Liver (tissue), 9 donors: ENCODE data around the gene RACGAP1. TPM values are rescaled to one million over a fixed set of nuclear protein-coding genes. Genes with fewer than 3 reads are reported as not detected.
A peak's percentile ranks its signal among the peaks of the same experiment; 100 is the strongest.

Experiments
- DNase-seq: peaks from one replicate; pipeline ENCODE4 v3.0.0-alpha.2; 2017; ENCODE audit warnings: low spot score
- H3K27ac ChIP-seq, 2 donors: one replicate each; pipeline ENCODE4 v1.7.0; 2013; ENCODE audit warnings: inconsistent platforms in 2 of 2, low read length in 2 of 2, control low read depth in 1 of 2, low read depth in 1 of 2, mild to moderate bottlenecking in 1 of 2
- H3K27me3 ChIP-seq, 4 donors: one replicate each; pipeline versions ENCODE4 v1.6.1 to v1.7.0; 2013; ENCODE audit warnings: low read length in 3 of 4, inconsistent platforms in 1 of 4, mild to moderate bottlenecking in 1 of 4, moderate library complexity in 1 of 4; ENCODE audit not compliant: control insufficient read depth in 4 of 4, insufficient read depth in 4 of 4
- H3K36me3 ChIP-seq, 4 donors: one replicate each; pipeline versions ENCODE4 v1.6.1 to v1.7.0; 2013; ENCODE audit warnings: low read length in 3 of 4, mild to moderate bottlenecking in 3 of 4, low read depth in 1 of 4, moderate library complexity in 1 of 4; ENCODE audit not compliant: control insufficient read depth in 4 of 4, insufficient read depth in 3 of 4
- H3K4me1 ChIP-seq, 4 donors: one replicate each; pipeline versions ENCODE4 v1.6.1 to v1.7.0; 2013; ENCODE audit warnings: low read length in 3 of 4, mild to moderate bottlenecking in 3 of 4, moderate library complexity in 1 of 4; ENCODE audit not compliant: control insufficient read depth in 4 of 4, insufficient read depth in 4 of 4
- H3K4me3 ChIP-seq, 3 donors: one replicate each; pipeline versions ENCODE4 v1.6.1 to v1.7.0; 2013; ENCODE audit warnings: low read length in 3 of 3, control low read depth in 1 of 3, low read depth in 1 of 3, mild to moderate bottlenecking in 1 of 3
- H3K9ac ChIP-seq, 2 donors: one replicate each; pipeline ENCODE4 v1.7.0; 2013; ENCODE audit warnings: low read length in 2 of 2, mild to moderate bottlenecking in 2 of 2, moderate library complexity in 2 of 2, control low read depth in 1 of 2, low read depth in 1 of 2
- H3K9me3 ChIP-seq, 4 donors: one replicate each; pipeline versions ENCODE4 v1.6.1 to v1.7.0; 2013; ENCODE audit warnings: low read length in 3 of 4; ENCODE audit not compliant: control insufficient read depth in 4 of 4
- EGR1 ChIP-seq, 2 donors: IDR thresholded peaks; 2 replicates each; pipeline ENCODE4 v1.6.1; 2016 to 2018; ENCODE audit warnings: antibody characterized with exemption in 2 of 2, low read depth in 2 of 2
- FOXA1 ChIP-seq: IDR thresholded peaks from 2 replicates; pipeline ENCODE4 v1.6.1; 2016; ENCODE audit warnings: antibody characterized with exemption
- FOXA2 ChIP-seq: IDR thresholded peaks from 2 replicates; pipeline ENCODE4 v1.6.1; 2016; ENCODE audit warnings: antibody characterized with exemption
- GABPA ChIP-seq, 2 donors: IDR thresholded peaks in 1 of 2; conservative IDR thresholded peaks in 1 of 2; 2 replicates each; pipeline ENCODE4 v1.6.1; 2016; ENCODE audit warnings: antibody characterized with exemption in 2 of 2, mild to moderate bottlenecking in 1 of 2, moderate library complexity in 1 of 2
- HNF4A ChIP-seq, 2 donors: conservative IDR thresholded peaks; 2 replicates each; pipeline ENCODE4 v1.6.1; 2016; ENCODE audit warnings: antibody characterized with exemption in 2 of 2, mild to moderate bottlenecking in 2 of 2
- HNF4G ChIP-seq: IDR thresholded peaks from 2 replicates; pipeline ENCODE4 v1.6.1; 2016; ENCODE audit warnings: antibody characterized with exemption
- JUND ChIP-seq, 2 donors: IDR thresholded peaks; 2 replicates each; pipeline ENCODE4 v1.6.1; 2016; ENCODE audit warnings: antibody characterized with exemption in 2 of 2
- NR2F2 ChIP-seq: IDR thresholded peaks from 2 replicates; pipeline ENCODE4 v1.6.1; 2016; ENCODE audit warnings: antibody characterized with exemption
- RAD21 ChIP-seq, 2 donors: IDR thresholded peaks; 2 replicates each; pipeline ENCODE4 v1.6.1; 2016; ENCODE audit warnings: antibody characterized with exemption in 2 of 2, mild to moderate bottlenecking in 2 of 2
- RXRA ChIP-seq, 2 donors: IDR thresholded peaks; 2 replicates each; pipeline ENCODE4 v1.6.1; 2017 to 2018; ENCODE audit warnings: antibody characterized with exemption in 2 of 2, mild to moderate bottlenecking in 1 of 2
- SP1 ChIP-seq: IDR thresholded peaks from 2 replicates; pipeline ENCODE4 v1.6.1; 2018; ENCODE audit warnings: antibody characterized with exemption, mild to moderate bottlenecking
- TAF1 ChIP-seq: conservative IDR thresholded peaks from 2 replicates; pipeline ENCODE4 v1.6.1; 2016; ENCODE audit warnings: antibody characterized with exemption, mild to moderate bottlenecking
- YY1 ChIP-seq: IDR thresholded peaks from 2 replicates; pipeline ENCODE4 v1.6.1; 2016; ENCODE audit warnings: antibody characterized with exemption, mild to moderate bottlenecking
- WGBS: extraction: QIAGEN DNeasy Blood & Tissue Kit; methylation state at CpG from one replicate; pipeline ENCODE4 v1.1.7; 2013; 5-methylcytosine and 5-hydroxymethylcytosine counted together
- polyA plus RNA-seq, 2 donors: library from polyadenylated mRNA; stranded (reverse) in 1 of 2; unstranded in 1 of 2; fragments of 200-250 nt in 1 of 2; fragments of >200 nt in 1 of 2; fragmentation: Nextera tagmentation in 1 of 2; extraction: Ambion mirVana in 1 of 2; gene quantifications; one replicate each; pipeline versions ENCODE4 v1.2.1 to v1.2.3, GENCODE V29; 2013 to 2015
- total RNA-seq, 2 donors: library from RNA; depleted of rRNA; stranded (reverse); fragments of >200 nt; gene quantifications; one replicate each; pipeline ENCODE4 v1.2.3, GENCODE V29; 2014
- TF ChIP-seq, protein P1 (sequence below): IDR thresholded peaks from 2 replicates; pipeline ENCODE4 v1.6.1; 2016; ENCODE audit warnings: antibody characterized with exemption, mild to moderate bottlenecking
- TF ChIP-seq, protein P2 (sequence below): fragments of 150-350 bp; IDR thresholded peaks from 2 replicates; pipeline ENCODE4 v1.5.1; 2017; ENCODE audit warnings: improper control_type of control experiment, low read depth, low read length; ENCODE audit not compliant: missing input control
- TF ChIP-seq, protein P3 (sequence below): IDR thresholded peaks from 2 replicates; pipeline ENCODE4 v1.6.1; 2016; ENCODE audit warnings: antibody characterized with exemption
- TF ChIP-seq, protein P4 (sequence below): IDR thresholded peaks from 2 replicates; pipeline ENCODE4 v1.6.1; 2016; ENCODE audit warnings: antibody characterized with exemption
- TF ChIP-seq, protein P5 (sequence below): IDR thresholded peaks from 2 replicates; pipeline ENCODE4 v1.6.1; 2016; ENCODE audit warnings: antibody characterized with exemption
- donor health status: healthy.
- donor health status: healthy.
- donor health status: healthy.
- donor health status: healthy.
- donor health status: healthy.

The RACGAP1 gene
- total and polyA plus RNA-seq, 4 donors = 1.0 to 38.3 (median 2.9) TPM

DNA sequence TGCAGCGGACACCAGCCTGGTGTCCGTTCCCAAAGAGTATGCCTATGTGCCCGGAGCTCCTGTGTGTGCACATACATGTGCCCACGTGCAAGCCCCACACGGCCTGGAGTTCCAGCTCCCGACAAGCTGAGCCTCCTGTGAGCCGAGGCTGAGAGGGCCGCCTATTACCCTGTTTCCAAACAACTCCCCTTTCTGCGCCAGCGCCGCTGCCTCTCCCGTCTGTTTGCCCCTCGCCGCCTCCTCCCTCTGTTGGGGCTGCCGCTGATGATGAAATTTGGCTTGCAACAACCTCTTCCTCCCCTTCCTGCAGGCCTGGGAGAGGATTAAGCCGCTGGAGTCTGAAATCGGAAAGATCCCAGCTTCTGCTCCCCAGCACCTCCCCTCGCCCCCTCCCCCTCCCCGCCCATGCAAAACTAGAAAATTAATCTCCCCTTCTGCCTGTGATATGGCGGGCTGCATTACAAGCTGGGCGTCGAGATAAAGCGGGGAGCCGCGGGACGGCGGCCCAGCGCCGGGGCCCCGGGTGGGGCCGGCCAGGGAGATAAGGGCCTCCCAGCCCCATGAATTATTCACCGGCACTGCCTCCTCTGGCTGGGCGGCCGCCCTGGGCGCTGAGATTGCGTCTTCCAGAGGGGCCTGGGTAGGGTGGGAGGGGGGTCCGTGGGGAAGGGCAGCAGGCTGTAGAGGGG, 25.3 kb upstream of the RACGAP1 start:
- Histone ChIP-seq H3K9me3 (no peaks in the 10 kb centered on the region), H3K4me1 (peaks cover 0 to 4% (median 2%) of the 10 kb centered on the region in 4 donors), H3K9ac (no peak overlapping the region), H3K4me3 (peak overlapping the region in 1 of 3 donors; percentile 30), H3K36me3 (no peaks in the 10 kb centered on the region), H3K27ac (no peak overlapping the region), H3K27me3 (no peaks in the 10 kb centered on the region)
- TF ChIP-seq FOXA1 (no peak), GABPA (IDR thresholded peaks at IDR 0.05 in 1 of 2, conservative IDR thresholded peaks at IDR 0.05 in 1 of 2) (no peak), SP1 (peak; percentile 9), TAF1 (no peak), RXRA (IDR thresholded peaks at IDR 0.05) (no peak), JUND (IDR thresholded peaks at IDR 0.05) (no peak), RAD21 (IDR thresholded peaks at IDR 0.05) (peak in 1 of 2 donors; percentile 24), EGR1 (IDR thresholded peaks at IDR 0.05; ENCODE audit: low read depth in 2 of 2) (no peak), HNF4G (no peak), FOXA2 (no peak), HNF4A (conservative IDR thresholded peaks at IDR 0.05) (no peak), NR2F2 (no peak), YY1 (no peak)
- TF ChIP-seq, protein P1, sequence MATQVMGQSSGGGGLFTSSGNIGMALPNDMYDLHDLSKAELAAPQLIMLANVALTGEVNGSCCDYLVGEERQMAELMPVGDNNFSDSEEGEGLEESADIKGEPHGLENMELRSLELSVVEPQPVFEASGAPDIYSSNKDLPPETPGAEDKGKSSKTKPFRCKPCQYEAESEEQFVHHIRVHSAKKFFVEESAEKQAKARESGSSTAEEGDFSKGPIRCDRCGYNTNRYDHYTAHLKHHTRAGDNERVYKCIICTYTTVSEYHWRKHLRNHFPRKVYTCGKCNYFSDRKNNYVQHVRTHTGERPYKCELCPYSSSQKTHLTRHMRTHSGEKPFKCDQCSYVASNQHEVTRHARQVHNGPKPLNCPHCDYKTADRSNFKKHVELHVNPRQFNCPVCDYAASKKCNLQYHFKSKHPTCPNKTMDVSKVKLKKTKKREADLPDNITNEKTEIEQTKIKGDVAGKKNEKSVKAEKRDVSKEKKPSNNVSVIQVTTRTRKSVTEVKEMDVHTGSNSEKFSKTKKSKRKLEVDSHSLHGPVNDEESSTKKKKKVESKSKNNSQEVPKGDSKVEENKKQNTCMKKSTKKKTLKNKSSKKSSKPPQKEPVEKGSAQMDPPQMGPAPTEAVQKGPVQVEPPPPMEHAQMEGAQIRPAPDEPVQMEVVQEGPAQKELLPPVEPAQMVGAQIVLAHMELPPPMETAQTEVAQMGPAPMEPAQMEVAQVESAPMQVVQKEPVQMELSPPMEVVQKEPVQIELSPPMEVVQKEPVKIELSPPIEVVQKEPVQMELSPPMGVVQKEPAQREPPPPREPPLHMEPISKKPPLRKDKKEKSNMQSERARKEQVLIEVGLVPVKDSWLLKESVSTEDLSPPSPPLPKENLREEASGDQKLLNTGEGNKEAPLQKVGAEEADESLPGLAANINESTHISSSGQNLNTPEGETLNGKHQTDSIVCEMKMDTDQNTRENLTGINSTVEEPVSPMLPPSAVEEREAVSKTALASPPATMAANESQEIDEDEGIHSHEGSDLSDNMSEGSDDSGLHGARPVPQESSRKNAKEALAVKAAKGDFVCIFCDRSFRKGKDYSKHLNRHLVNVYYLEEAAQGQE = no peak
- TF ChIP-seq, protein P2, sequence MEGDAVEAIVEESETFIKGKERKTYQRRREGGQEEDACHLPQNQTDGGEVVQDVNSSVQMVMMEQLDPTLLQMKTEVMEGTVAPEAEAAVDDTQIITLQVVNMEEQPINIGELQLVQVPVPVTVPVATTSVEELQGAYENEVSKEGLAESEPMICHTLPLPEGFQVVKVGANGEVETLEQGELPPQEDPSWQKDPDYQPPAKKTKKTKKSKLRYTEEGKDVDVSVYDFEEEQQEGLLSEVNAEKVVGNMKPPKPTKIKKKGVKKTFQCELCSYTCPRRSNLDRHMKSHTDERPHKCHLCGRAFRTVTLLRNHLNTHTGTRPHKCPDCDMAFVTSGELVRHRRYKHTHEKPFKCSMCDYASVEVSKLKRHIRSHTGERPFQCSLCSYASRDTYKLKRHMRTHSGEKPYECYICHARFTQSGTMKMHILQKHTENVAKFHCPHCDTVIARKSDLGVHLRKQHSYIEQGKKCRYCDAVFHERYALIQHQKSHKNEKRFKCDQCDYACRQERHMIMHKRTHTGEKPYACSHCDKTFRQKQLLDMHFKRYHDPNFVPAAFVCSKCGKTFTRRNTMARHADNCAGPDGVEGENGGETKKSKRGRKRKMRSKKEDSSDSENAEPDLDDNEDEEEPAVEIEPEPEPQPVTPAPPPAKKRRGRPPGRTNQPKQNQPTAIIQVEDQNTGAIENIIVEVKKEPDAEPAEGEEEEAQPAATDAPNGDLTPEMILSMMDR = no peak
- TF ChIP-seq, protein P3, sequence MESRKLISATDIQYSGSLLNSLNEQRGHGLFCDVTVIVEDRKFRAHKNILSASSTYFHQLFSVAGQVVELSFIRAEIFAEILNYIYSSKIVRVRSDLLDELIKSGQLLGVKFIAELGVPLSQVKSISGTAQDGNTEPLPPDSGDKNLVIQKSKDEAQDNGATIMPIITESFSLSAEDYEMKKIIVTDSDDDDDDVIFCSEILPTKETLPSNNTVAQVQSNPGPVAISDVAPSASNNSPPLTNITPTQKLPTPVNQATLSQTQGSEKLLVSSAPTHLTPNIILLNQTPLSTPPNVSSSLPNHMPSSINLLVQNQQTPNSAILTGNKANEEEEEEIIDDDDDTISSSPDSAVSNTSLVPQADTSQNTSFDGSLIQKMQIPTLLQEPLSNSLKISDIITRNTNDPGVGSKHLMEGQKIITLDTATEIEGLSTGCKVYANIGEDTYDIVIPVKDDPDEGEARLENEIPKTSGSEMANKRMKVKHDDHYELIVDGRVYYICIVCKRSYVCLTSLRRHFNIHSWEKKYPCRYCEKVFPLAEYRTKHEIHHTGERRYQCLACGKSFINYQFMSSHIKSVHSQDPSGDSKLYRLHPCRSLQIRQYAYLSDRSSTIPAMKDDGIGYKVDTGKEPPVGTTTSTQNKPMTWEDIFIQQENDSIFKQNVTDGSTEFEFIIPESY = no peak
- TF ChIP-seq, protein P4, sequence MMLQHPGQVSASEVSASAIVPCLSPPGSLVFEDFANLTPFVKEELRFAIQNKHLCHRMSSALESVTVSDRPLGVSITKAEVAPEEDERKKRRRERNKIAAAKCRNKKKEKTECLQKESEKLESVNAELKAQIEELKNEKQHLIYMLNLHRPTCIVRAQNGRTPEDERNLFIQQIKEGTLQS = peak; percentile 60
- TF ChIP-seq, protein P5, sequence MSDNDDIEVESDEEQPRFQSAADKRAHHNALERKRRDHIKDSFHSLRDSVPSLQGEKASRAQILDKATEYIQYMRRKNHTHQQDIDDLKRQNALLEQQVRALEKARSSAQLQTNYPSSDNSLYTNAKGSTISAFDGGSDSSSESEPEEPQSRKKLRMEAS = no peak
- 15% methylated on average over 37 of the region's 37 CpGs for WGBS
- DNase-seq = peak; percentile 86
